22Rv1 (cell line): ENCODE results near the gene KDM5C.

Experiments
- CTCF ChIP-seq: fragments of 450-650 bp; IDR thresholded peaks from 2 replicates; pipeline ENCODE4 v1.5.1; 2017; ENCODE audit warnings: mild to moderate bottlenecking
- ZFX ChIP-seq: fragments of 450-650 bp; IDR thresholded peaks from 2 replicates; pipeline ENCODE4 v1.6.1; 2017; ENCODE audit warnings: antibody characterized with exemption, borderline replicate concordance

- TF ChIP-seq CTCF (no peak), ZFX (no peak)
Observed at GRCh38 chrX:53257166-53257565, 32.2 kb upstream of the KDM5C start.
